ENCODE results near the gene MYLK. TPM values are rescaled to one million over a fixed set of nuclear protein-coding genes. Genes with fewer than 3 reads are reported as not detected.
A peak's percentile ranks its signal among the peaks of the same experiment; 100 is the strongest.

The MYLK gene
- total and polyA plus RNA-seq, 9 donors: 16.4 to 34.5 (median 27.0) TPM

DNA sequence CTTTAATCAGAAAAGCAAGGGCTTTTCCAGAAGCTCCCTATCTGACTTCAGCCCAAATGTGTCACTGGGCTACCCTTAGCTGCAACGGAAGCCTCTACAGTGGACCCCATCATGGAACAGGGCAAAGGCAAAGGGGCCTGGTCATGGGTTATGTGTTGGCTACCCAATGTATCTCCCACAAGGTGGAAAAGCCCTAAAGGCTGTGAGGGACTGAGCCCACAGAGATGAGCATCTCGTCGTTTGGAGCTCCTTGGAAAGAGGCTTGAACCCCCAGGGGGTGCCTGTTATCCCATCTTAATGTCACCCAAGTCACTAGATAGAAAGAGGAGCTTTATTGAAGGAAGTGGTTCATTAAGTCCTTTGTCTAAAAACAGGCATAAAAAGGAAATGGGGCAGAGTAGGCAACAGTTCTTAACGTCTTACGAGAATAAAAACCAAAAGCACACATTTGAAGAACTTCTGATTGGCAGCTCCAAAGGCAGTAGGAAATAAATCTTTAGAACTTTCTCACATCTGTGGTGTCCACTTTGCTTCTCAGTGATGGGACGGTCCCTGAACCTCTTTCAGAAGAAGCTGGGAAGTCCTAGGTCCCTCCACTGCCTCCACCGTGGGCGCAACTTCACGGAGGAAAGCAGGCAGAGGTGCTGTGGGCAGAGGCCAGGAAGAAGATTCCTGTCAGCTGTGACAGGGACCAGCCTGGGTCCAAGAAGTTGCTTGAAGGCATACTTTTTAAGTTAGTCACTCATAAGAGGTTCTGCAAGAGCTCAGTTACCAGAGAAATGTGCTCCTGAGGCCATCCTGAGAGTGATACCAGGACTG, 93.7 kb downstream of the MYLK start:
- Histone ChIP-seq H3K9me3 (replicated peaks; ENCODE audit: control insufficient read depth, low read depth, low read length) (no peaks in the 10 kb centered on the region), H3K27ac (ENCODE audit: low read length) (peak overlapping the region; percentile 13), H3K4me3 (ENCODE audit: low read length) (no peak overlapping the region), H3K36me3 (ENCODE audit: control insufficient read depth, insufficient read depth, low read length) (no peaks in the 10 kb centered on the region), H3K4me1 (ENCODE audit: control insufficient read depth, insufficient read depth, low read length) (peaks cover 25% of the 10 kb centered on the region), H3K27me3 (ENCODE audit: control insufficient read depth, insufficient read depth, low read length) (peaks cover 2% of the 10 kb centered on the region)
- WGBS (ENCODE audit: insufficient coverage): 87% methylated on average over 6 of the region's 9 CpGs
- no peak for DNase-seq

DNA sequence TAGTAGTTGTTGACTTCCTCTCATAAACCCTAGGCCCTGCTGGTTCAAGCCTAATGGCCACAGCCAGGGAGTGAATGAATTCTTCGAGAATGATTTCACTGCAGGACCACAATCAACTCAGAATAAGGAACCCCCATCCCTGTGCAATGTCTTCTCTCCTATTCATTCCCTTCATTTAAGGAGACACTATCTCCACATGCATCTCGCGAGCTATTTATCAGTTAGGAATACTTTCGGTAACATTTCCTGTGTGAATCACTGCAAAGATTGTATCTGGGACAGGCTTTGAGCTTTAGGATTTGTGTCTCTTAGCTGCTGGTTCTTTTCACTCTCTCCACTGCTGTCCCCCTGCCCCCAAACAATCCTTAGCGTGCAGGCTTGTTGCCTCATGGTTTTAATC, 94.4 kb downstream of the MYLK start:
- peaks cover 25% of the 10 kb centered on the region for H3K4me1 ChIP-seq (ENCODE audit: control insufficient read depth, insufficient read depth, low read length)
- H3K27me3 ChIP-seq (ENCODE audit: control insufficient read depth, insufficient read depth, low read length): peaks cover 2% of the 10 kb centered on the region
- no peak overlapping the region for H3K4me3 ChIP-seq (ENCODE audit: low read length)
- DNase-seq: no peak
- H3K9me3 ChIP-seq (replicated peaks; ENCODE audit: control insufficient read depth, low read depth, low read length): no peaks in the 10 kb centered on the region
- H3K36me3 ChIP-seq (ENCODE audit: control insufficient read depth, insufficient read depth, low read length): no peaks in the 10 kb centered on the region
- 100% methylated on average over 1 of the region's 5 CpGs for WGBS (ENCODE audit: insufficient coverage)
- H3K27ac ChIP-seq (ENCODE audit: low read length): no peak overlapping the region

DNA sequence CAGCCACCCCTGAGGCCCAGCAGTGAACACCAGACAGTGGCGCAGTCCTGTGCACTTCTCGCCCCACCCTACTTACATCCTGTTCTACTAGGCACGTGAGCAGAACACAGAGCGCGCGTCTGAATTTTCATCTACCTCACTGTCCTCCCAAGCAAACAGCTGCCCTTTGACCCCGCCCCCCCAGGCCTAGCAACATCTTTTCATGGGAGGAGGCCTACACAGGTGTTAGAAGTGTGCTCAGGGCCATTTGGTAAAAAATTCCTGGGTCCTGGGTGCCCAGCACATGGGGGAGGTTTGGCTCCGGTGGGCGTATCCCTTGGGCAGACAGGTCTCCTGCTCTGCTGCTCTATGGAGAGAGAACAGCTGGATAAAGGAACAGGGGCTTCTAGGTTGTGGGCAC, 95.0 kb downstream of the MYLK start:
- no peak for DNase-seq
- peaks cover 2% of the 10 kb centered on the region for H3K27me3 ChIP-seq (ENCODE audit: control insufficient read depth, insufficient read depth, low read length)
- H3K4me3 ChIP-seq (ENCODE audit: low read length): no peak overlapping the region
- H3K9me3 ChIP-seq (replicated peaks; ENCODE audit: control insufficient read depth, low read depth, low read length): no peaks in the 10 kb centered on the region
- 83% methylated on average over 7 of the region's 9 CpGs for WGBS (ENCODE audit: insufficient coverage)
- no peak overlapping the region for H3K27ac ChIP-seq (ENCODE audit: low read length)
- H3K4me1 ChIP-seq (ENCODE audit: control insufficient read depth, insufficient read depth, low read length): peaks cover 25% of the 10 kb centered on the region
- no peaks in the 10 kb centered on the region for H3K36me3 ChIP-seq (ENCODE audit: control insufficient read depth, insufficient read depth, low read length)

DNA sequence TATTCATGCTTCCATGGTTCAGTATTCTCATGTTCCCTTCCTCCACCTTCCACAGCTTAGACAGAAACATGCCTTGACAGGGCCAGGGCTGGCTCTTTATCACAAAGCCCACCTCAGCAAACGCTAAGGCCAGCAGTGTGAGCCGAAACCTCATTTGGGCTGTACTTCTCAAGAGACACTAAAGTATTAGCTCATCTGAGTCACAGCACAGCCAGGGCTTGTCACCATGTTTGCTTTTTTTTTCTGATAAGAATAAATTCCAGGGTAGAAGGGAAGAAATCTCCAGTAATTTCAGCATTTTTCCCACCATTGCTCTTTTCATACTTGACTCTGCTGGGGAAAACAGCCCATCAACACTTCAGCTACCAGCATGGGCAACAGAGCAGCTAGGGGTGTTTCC, 95.4 kb downstream of the MYLK start:
- no peaks in the 10 kb centered on the region for H3K36me3 ChIP-seq (ENCODE audit: control insufficient read depth, insufficient read depth, low read length)
- no CpG with 5 or more reads among the region's 2 CpGs for WGBS (ENCODE audit: insufficient coverage)
- no peak overlapping the region for H3K4me3 ChIP-seq (ENCODE audit: low read length)
- no peak overlapping the region for H3K27ac ChIP-seq (ENCODE audit: low read length)
- peaks cover 29% of the 10 kb centered on the region for H3K4me1 ChIP-seq (ENCODE audit: control insufficient read depth, insufficient read depth, low read length)
- H3K27me3 ChIP-seq (ENCODE audit: control insufficient read depth, insufficient read depth, low read length): peaks cover under 1% of the 10 kb centered on the region
- H3K9me3 ChIP-seq (replicated peaks; ENCODE audit: control insufficient read depth, low read depth, low read length): no peaks in the 10 kb centered on the region
- no peak for DNase-seq

DNA sequence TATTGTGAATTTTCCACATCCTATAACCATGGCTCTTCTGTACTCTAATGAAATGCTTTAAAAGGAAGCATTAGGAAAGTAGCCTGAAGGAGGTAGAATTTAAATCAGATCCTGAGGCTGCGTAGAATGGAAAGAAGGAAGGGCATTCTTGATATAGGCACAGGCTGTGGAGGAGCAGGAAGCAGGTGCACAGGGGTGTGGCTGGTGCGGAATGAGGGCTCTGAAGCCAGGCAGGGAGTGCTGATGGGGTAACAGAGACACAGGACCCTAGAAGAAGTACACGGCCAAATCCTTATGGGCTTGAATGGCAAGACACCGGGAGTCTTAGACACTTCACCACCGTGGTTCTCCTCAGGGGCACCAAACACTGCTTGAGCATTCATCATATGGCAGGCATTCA, 97.0 kb downstream of the MYLK start:
- Histone ChIP-seq H3K4me3 (ENCODE audit: low read length) (no peak overlapping the region), H3K27ac (ENCODE audit: low read length) (no peak overlapping the region), H3K9me3 (replicated peaks; ENCODE audit: control insufficient read depth, low read depth, low read length) (no peaks in the 10 kb centered on the region), H3K27me3 (ENCODE audit: control insufficient read depth, insufficient read depth, low read length) (no peaks in the 10 kb centered on the region), H3K36me3 (ENCODE audit: control insufficient read depth, insufficient read depth, low read length) (no peaks in the 10 kb centered on the region), H3K4me1 (ENCODE audit: control insufficient read depth, insufficient read depth, low read length) (peaks cover 30% of the 10 kb centered on the region)
- WGBS (ENCODE audit: insufficient coverage): 89% methylated on average over 5 of the region's 5 CpGs
- no peak for DNase-seq

DNA sequence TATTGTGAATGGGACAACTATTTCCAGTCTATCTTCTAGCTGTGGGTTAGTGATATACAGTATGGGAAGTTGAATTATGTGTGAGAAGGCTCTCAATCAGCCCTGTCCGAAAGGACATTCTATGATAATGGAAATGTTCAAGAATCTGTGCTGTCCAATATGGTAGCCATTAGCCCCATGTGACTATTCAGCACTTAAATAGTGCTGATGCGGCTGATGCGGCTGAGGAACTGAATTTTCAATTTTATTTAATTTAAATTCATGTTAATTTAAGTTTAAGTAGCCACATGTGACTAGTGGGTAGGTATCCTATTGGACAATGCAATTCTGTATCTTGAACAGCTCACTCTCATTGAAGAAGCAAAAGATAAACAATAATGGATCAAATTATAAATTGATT, 98.5 kb downstream of the MYLK start:
- no peak for DNase-seq
- Histone ChIP-seq H3K4me1 (ENCODE audit: control insufficient read depth, insufficient read depth, low read length) (peaks cover 17% of the 10 kb centered on the region), H3K27me3 (ENCODE audit: control insufficient read depth, insufficient read depth, low read length) (no peaks in the 10 kb centered on the region), H3K36me3 (ENCODE audit: control insufficient read depth, insufficient read depth, low read length) (no peaks in the 10 kb centered on the region), H3K4me3 (ENCODE audit: low read length) (no peak overlapping the region), H3K27ac (ENCODE audit: low read length) (no peak overlapping the region), H3K9me3 (replicated peaks; ENCODE audit: control insufficient read depth, low read depth, low read length) (no peaks in the 10 kb centered on the region)
- 83% methylated on average over 1 of the region's 3 CpGs for WGBS (ENCODE audit: insufficient coverage)

DNA sequence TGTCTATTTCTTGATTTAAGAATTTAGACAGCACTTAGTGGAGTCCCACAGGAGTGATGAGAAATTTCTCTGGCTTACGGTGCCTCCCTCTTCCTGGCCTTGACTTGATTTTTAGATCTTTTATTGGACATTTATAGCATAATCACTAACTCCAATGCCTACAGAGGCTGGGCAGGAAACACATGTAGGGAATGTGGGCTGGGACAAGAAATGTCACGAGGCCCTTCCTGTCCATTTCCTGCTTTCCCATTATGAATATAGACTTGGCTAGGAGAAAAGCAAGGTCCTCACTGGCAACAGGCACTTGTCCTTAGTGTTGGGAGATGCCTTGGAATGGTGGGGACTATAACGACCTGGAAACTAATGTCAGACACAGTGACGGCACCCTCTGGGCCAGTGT, 100.3 kb downstream of the MYLK start:
- WGBS (ENCODE audit: insufficient coverage): no CpG with 5 or more reads among the region's 4 CpGs
- H3K27ac ChIP-seq (ENCODE audit: low read length): peak overlapping the region; percentile 23
- H3K4me3 ChIP-seq (ENCODE audit: low read length): no peak overlapping the region
- H3K27me3 ChIP-seq (ENCODE audit: control insufficient read depth, insufficient read depth, low read length): no peaks in the 10 kb centered on the region
- no peaks in the 10 kb centered on the region for H3K36me3 ChIP-seq (ENCODE audit: control insufficient read depth, insufficient read depth, low read length)
- no peaks in the 10 kb centered on the region for H3K9me3 ChIP-seq (replicated peaks; ENCODE audit: control insufficient read depth, low read depth, low read length)
- DNase-seq: peak; percentile 60
- H3K4me1 ChIP-seq (ENCODE audit: control insufficient read depth, insufficient read depth, low read length): peaks cover 19% of the 10 kb centered on the region

DNA sequence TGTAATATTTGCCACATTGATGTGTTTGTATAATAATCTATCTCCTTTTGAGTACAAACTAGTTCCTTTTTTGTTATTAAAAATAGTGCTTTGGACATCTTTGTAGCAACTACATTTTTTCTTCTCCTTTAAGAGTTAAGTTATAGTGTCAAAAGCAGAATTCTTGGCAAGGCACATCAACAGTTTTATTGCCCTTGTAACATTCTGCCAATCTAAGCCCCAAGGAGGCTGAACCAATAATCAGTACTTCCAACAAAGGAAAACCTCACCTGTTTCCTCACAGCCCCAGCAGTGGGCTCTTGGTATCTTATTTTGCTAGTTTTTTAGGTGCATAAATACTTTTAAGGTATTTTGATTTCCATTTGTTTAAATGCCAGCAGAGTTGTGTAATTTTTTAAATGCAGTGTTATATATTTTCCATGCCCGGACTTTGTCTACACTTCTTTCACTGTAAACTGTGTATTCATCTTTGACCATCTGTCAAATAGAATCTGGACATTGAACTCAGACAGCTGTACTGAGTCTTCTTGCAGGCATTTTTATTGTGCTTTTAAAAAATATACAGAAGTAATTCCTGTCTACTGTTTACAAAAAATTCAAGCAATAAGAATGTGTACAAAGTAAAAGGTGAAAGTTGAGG, 101.0 kb downstream of the MYLK start:
- no peaks in the 10 kb centered on the region for H3K27me3 ChIP-seq (ENCODE audit: control insufficient read depth, insufficient read depth, low read length)
- no CpG with 5 or more reads among the region's 1 CpG for WGBS (ENCODE audit: insufficient coverage)
- H3K9me3 ChIP-seq (replicated peaks; ENCODE audit: control insufficient read depth, low read depth, low read length): no peaks in the 10 kb centered on the region
- H3K27ac ChIP-seq (ENCODE audit: low read length): peak overlapping the region; percentile 23
- peak; percentile 33 for DNase-seq
- H3K36me3 ChIP-seq (ENCODE audit: control insufficient read depth, insufficient read depth, low read length): no peaks in the 10 kb centered on the region
- H3K4me3 ChIP-seq (ENCODE audit: low read length): no peak overlapping the region
- H3K4me1 ChIP-seq (ENCODE audit: control insufficient read depth, insufficient read depth, low read length): peaks cover 20% of the 10 kb centered on the region

DNA sequence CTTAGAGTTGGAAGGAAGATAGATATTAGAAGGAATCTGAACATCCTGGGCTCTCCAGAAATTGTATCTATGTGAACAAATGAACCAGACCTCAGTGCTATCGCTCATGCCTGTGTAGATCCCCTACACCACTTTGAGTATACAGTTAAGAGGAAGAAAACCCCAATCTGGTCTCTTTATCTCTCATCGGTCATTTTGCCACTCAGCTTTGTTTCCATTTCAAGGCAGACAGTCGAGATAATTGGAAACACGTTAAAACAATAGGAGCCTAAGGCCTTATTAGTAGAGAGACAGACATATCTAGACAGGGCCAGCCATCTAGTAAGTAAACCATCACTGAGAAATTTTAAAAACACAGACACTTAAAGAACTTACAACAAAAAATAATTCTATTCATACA, 101.6 kb downstream of the MYLK start:
- Histone ChIP-seq H3K4me1 (ENCODE audit: control insufficient read depth, insufficient read depth, low read length) (peaks cover 20% of the 10 kb centered on the region), H3K27ac (ENCODE audit: low read length) (no peak overlapping the region), H3K9me3 (replicated peaks; ENCODE audit: control insufficient read depth, low read depth, low read length) (no peaks in the 10 kb centered on the region), H3K4me3 (ENCODE audit: low read length) (no peak overlapping the region), H3K27me3 (ENCODE audit: control insufficient read depth, insufficient read depth, low read length) (no peaks in the 10 kb centered on the region), H3K36me3 (ENCODE audit: control insufficient read depth, insufficient read depth, low read length) (no peaks in the 10 kb centered on the region)
- DNase-seq: no peak
- WGBS (ENCODE audit: insufficient coverage): no CpG with 5 or more reads among the region's 4 CpGs

DNA sequence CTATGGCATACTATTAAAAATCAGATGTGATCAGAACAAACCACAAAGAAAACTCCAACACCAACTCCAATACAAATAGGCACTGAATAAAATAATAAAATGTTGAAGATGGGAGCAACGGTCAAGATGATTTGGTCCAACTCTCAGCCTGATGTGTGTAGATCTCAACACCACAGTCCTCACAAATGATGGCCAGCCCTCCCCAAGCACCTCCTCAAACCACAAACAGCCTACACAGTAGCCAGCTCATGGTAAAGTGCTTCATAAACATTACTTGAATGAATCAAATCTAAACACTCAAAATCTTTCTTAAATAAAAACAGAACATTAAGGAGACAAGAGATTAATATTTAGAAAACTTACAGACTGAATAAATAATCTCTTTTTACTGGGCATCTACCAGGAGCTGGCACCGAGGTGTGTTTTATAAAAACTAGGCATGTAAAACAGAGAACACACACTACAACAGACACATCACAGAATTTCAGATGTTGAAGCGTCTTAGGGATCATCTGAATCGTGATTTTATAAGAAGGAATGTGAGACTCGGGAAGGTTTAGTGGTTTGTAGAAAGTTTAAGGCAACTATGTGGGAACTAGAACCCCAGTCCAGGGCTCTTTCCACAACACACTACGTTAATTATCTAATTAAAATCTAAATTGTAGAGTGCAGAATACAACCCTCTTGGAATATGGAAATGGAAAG, 102.4 kb downstream of the MYLK start:
- H3K27ac ChIP-seq (ENCODE audit: low read length): no peak overlapping the region
- peaks cover 20% of the 10 kb centered on the region for H3K4me1 ChIP-seq (ENCODE audit: control insufficient read depth, insufficient read depth, low read length)
- H3K36me3 ChIP-seq (ENCODE audit: control insufficient read depth, insufficient read depth, low read length): no peaks in the 10 kb centered on the region
- WGBS (ENCODE audit: insufficient coverage): no CpG with 5 or more reads among the region's 6 CpGs
- H3K27me3 ChIP-seq (ENCODE audit: control insufficient read depth, insufficient read depth, low read length): no peaks in the 10 kb centered on the region
- no peak overlapping the region for H3K4me3 ChIP-seq (ENCODE audit: low read length)
- no peaks in the 10 kb centered on the region for H3K9me3 ChIP-seq (replicated peaks; ENCODE audit: control insufficient read depth, low read depth, low read length)
- DNase-seq: no peak

All from muscle of leg (tissue), 11 donors.